Measurements from ENCODE around the gene FGF21.
A peak's percentile ranks its signal among the peaks of the same experiment; 100 is the strongest.

- TF ChIP-seq MAX (IDR thresholded peaks at IDR 0.05; ENCODE audit: low read depth, low read length) (peak; percentile 22; the same call in 1 of the 2 replicates), PBX3 (IDR thresholded peaks at IDR 0.05; ENCODE audit: insufficient replicate concordance, low read depth, low read length) (peak; percentile 52), CTCF (IDR thresholded peaks at IDR 0.05 in 2 of 3, conservative IDR thresholded peaks at IDR 0.05 in 1 of 3; ENCODE audit: control insufficient read depth in 2 of 3, extremely low read depth in 1 of 3, insufficient read depth in 1 of 3, low read depth in 3 of 3, low read length in 3 of 3) (no peak)
Measured at GRCh38 chr19:48780631-48781391, 25.5 kb downstream of the FGF21 start.

Measured in GM12878 (cell line).